IMR-90 (cell line): ENCODE results near the gene GPC6.

Source experiments
- BHLHE40 ChIP-seq: fragments of 150-350 bp; IDR thresholded peaks from 2 replicates; pipeline ENCODE4 v1.6.1; 2016; ENCODE audit warnings: mild to moderate bottlenecking, low read depth, low read length
- CTCF ChIP-seq: conservative IDR thresholded peaks from 2 replicates; pipeline ENCODE4 v1.5.1; 2012; ENCODE audit warnings: mild to moderate bottlenecking, low read depth, low read length, improper control_type of control experiment
- MXI1 ChIP-seq: IDR thresholded peaks from 2 replicates; pipeline ENCODE4 v1.6.1; 2012; ENCODE audit warnings: low read depth, mild to moderate bottlenecking, low read length, moderate library complexity, borderline replicate concordance
- POLR2A ChIP-seq: IDR thresholded peaks from 2 replicates; pipeline ENCODE4 v1.6.1; 2012; ENCODE audit warnings: mild to moderate bottlenecking, low read depth, low read length
- RFX5 ChIP-seq: IDR thresholded peaks from 2 replicates; pipeline ENCODE4 v1.8.0; 2012; ENCODE audit warnings: low read depth, mild to moderate bottlenecking, low read length, moderate library complexity
- TF ChIP-seq, protein P1 (sequence below): fragments of 150-350 bp; IDR thresholded peaks from 2 replicates; pipeline ENCODE4 v1.6.1; 2017; ENCODE audit warnings: mild to moderate bottlenecking, antibody characterized with exemption, low read length, low read depth

- TF ChIP-seq CTCF (peak; percentile 40), POLR2A (no peak), RFX5 (no peak), MXI1 (no peak), BHLHE40 (no peak)
- TF ChIP-seq, protein P1, sequence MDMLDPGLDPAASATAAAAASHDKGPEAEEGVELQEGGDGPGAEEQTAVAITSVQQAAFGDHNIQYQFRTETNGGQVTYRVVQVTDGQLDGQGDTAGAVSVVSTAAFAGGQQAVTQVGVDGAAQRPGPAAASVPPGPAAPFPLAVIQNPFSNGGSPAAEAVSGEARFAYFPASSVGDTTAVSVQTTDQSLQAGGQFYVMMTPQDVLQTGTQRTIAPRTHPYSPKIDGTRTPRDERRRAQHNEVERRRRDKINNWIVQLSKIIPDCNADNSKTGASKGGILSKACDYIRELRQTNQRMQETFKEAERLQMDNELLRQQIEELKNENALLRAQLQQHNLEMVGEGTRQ: no peak
Observed at GRCh38 chr13:94416454-94417080, 1190.0 kb downstream of the GPC6 start.
